VCaP (cell line): ENCODE results near the gene DLST.
A peak's percentile ranks its signal among the peaks of the same experiment; 100 is the strongest.
"Not testable (repeated sequence)": the region's sequence is repeated elsewhere in the genome, so short reads cannot be mapped to it uniquely, and the experiment has no call there.

Experiments used
- H3K27ac ChIP-seq: fragments of 450-650 bp; 2 replicates; pipeline ENCODE4 v1.5.1; 2017
- CTCF ChIP-seq: fragments of 450-650 bp; conservative IDR thresholded peaks from 2 replicates; pipeline ENCODE4 v1.5.1; 2017; ENCODE audit warnings: mild to moderate bottlenecking, moderate library complexity

DLST gene

GRCh38 chr14:74920281-74920680 is 38.6 kb downstream of the DLST start:
- no peak for TF ChIP-seq CTCF
- H3K27ac ChIP-seq: no peak overlapping the region

GRCh38 chr14:74921053-74921620 is 39.4 kb downstream of the DLST start:
- no peak for TF ChIP-seq CTCF
- no peak overlapping the region for H3K27ac ChIP-seq

GRCh38 chr14:74921987-74922751 is 40.5 kb downstream of the DLST start:
- peak overlapping the region; percentile 67; the same call in 1 of the 2 replicates for H3K27ac ChIP-seq
- no peak for TF ChIP-seq CTCF

GRCh38 chr14:74922752-74923401 is 41.2 kb downstream of the DLST start, which contains the start of gene RPS6KL1:
Gene RPS6KL1 (minus strand): TSS chr14:74923260. CDS start chr14:74921541, 1,719 bp downstream.
- TF ChIP-seq CTCF: no peak
- H3K27ac ChIP-seq: peak within 1 kb of the TSS; percentile 67; the same call in 1 of the 2 replicates

GRCh38 chr14:74924061-74924460 is 42.3 kb downstream of the DLST start:
- no peak overlapping the region; the same call in 1 of the 2 replicates for H3K27ac ChIP-seq
- no peak for TF ChIP-seq CTCF

- TF ChIP-seq CTCF: no peak
- no peak overlapping the region for H3K27ac ChIP-seq
These were observed 45.5 kb downstream of the DLST start for GRCh38 chr14:74927225-74927624.

GRCh38 chr14:74929242-74929641 is 47.5 kb downstream of the DLST start:
- no peak for TF ChIP-seq CTCF
- no peak overlapping the region for H3K27ac ChIP-seq

GRCh38 chr14:74931744-74932143 is 50.0 kb downstream of the DLST start:
- H3K27ac ChIP-seq: not testable (repeated sequence)
